Measurements from ENCODE around the gene CLK2. TPM values are rescaled to one million over a fixed set of nuclear protein-coding genes. Genes with fewer than 3 reads are reported as not detected.

CLK2 gene
- total and polyA plus RNA-seq, 9 of the 15 experiments (the other 6 are each of a cell fraction or from before 2014, with no cell fraction given) = 13.5 to 81.4 (median 39.6) TPM

- no peak for TF ChIP-seq MLLT1 (IDR thresholded peaks at IDR 0.05)
- no peak for TF ChIP-seq CC2D1A (IDR thresholded peaks at IDR 0.05)
- TF ChIP-seq NCOA6 (IDR thresholded peaks at IDR 0.05) = no peak
- no peak for TF ChIP-seq BRF1 (IDR thresholded peaks at IDR 0.05; ENCODE audit: borderline replicate concordance, extremely low read depth, insufficient read length)
- no peak for TF ChIP-seq SP2 (IDR thresholded peaks at IDR 0.05; ENCODE audit: extremely low read depth, low read depth, low read length, poor library complexity, severe bottlenecking)
- no peak for TF ChIP-seq KLF6 (CRISPR knock-in tag; IDR thresholded peaks at IDR 0.05; ENCODE audit: borderline replicate concordance)
- no peak for TF ChIP-seq ZBTB33 (CRISPR knock-in tag; IDR thresholded peaks at IDR 0.05)
- TF ChIP-seq NFIX (CRISPR knock-in tag; IDR thresholded peaks at IDR 0.05; ENCODE audit: low read depth) = no peak
- no peak for TF ChIP-seq PREB (CRISPR knock-in tag; IDR thresholded peaks at IDR 0.05)
- no peak for TF ChIP-seq ZNF518B (CRISPR knock-in tag; IDR thresholded peaks at IDR 0.05)
- TF ChIP-seq HDAC6 (IDR thresholded peaks at IDR 0.05; ENCODE audit: low read depth, low read length) = no peak
- no peak for TF ChIP-seq ZNF766 (CRISPR knock-in tag; conservative IDR thresholded peaks at IDR 0.05)
- TF ChIP-seq RBM14 (IDR thresholded peaks at IDR 0.05; ENCODE audit: borderline replicate concordance, insufficient read depth, low read depth, low read length) = no peak
- no peak for TF ChIP-seq ZBTB34 (CRISPR knock-in tag; IDR thresholded peaks at IDR 0.05)
- no peak for TF ChIP-seq SRSF1 (IDR thresholded peaks at IDR 0.05; ENCODE audit: low read depth, low read length)
- TF ChIP-seq ZBTB17 (CRISPR knock-in tag; IDR thresholded peaks at IDR 0.05) = no peak
- TF ChIP-seq XRCC3 (IDR thresholded peaks at IDR 0.05) = no peak
Measured at GRCh38 chr1:155255243-155256007, 17.9 kb downstream of the CLK2 start, which contains the start of gene ENTREP3 (continued).
